Peyer's patch (tissue), 4 donors: ENCODE data around the gene LTBP3. TPM values are rescaled to one million over a fixed set of nuclear protein-coding genes. Genes with fewer than 3 reads are reported as not detected.

Source experiments
- DNase-seq, 3 donors: peaks; one replicate each; pipeline ENCODE4 v3.0.0-alpha.2; 2017 to 2019
- H3K27ac ChIP-seq, 4 donors: fragments of 200-600 bp; sonication (generic); one replicate each; pipeline ENCODE4 v1.5.1; 2016 to 2019
- H3K27me3 ChIP-seq, 2 donors: fragments of 200-600 bp; sonication (generic); one replicate each; pipeline ENCODE4 v1.5.1; 2019
- H3K36me3 ChIP-seq, 3 donors: fragments of 200-600 bp; sonication (generic); one replicate each; pipeline ENCODE4 v1.5.1; 2016 to 2019
- H3K4me1 ChIP-seq, 4 donors: fragments of 200-600 bp; sonication (generic); one replicate each; pipeline ENCODE4 v1.5.1; 2016 to 2019
- H3K4me3 ChIP-seq, 4 donors: fragments of 200-600 bp; sonication (generic); 1 replicate in 3 of 4; 2 replicates in 1 of 4; pipeline ENCODE4 v1.5.1; 2016 to 2019; ENCODE audit warnings: mild to moderate bottlenecking in 1 of 4
- H3K9me3 ChIP-seq, 4 donors: fragments of 200-600 bp; sonication (generic); one replicate each; pipeline ENCODE4 v1.5.1; 2016 to 2019; ENCODE audit warnings: mild to moderate bottlenecking in 1 of 4
- CTCF ChIP-seq, 6 experiments: fragments of 450-650 bp in 4 of 6; fragments of 200-600 bp in 2 of 6; sonication (generic) in 1 of 6; IDR thresholded peaks; one replicate each; pipeline ENCODE4 v1.5.1; 2017 to 2019; ENCODE audit warnings: antibody characterized with exemption in 6 of 6, mild to moderate bottlenecking in 3 of 6, moderate library complexity in 1 of 6
- POLR2A ChIP-seq, 2 donors: fragments of 450-650 bp; IDR thresholded peaks; one replicate each; pipeline ENCODE4 v1.5.1; 2017; ENCODE audit warnings: antibody characterized with exemption in 2 of 2, mild to moderate bottlenecking in 2 of 2, moderate library complexity in 2 of 2
- total RNA-seq, 4 donors: library from RNA; depleted of rRNA; stranded (reverse); fragments of >200 nt; gene quantifications; one replicate each; pipeline ENCODE4 v1.1.0, GENCODE V29; 2016

The LTBP3 gene
- total RNA-seq, 4 donors from 2014 or later, result 42.0 to 150 (median 88.3) TPM

- peaks cover 5 to 25% (median 13%) of the 10 kb centered on the region in 4 donors for H3K4me1 ChIP-seq
- peak; percentile 91 to 97 (median 96) for DNase-seq
- no peaks in the 10 kb centered on the region for H3K9me3 ChIP-seq
- H3K4me3 ChIP-seq, result peak overlapping the region; percentile 44 to 69 (median 61)
- TF ChIP-seq POLR2A (IDR thresholded peaks at IDR 0.05) (peak in 1 of 2 donors; percentile 21), CTCF (IDR thresholded peaks at IDR 0.05) (peak; percentile 85 to 96 (median 92))
- H3K27me3 ChIP-seq, result no peaks in the 10 kb centered on the region
- H3K27ac ChIP-seq, result peak overlapping the region; percentile 86 to 96 (median 93)
- peaks cover 0 to 46% (median 0%) of the 10 kb centered on the region in 3 donors for H3K36me3 ChIP-seq
Observed at GRCh38 chr11:65540290-65541092, 17.7 kb downstream of the LTBP3 start.

- Histone ChIP-seq H3K4me3 (peak overlapping the region; percentile 44 to 69 (median 61)), H3K27ac (peak overlapping the region; percentile 86 to 96 (median 93)), H3K36me3 (peaks cover 0 to 53% (median 0%) of the 10 kb centered on the region in 3 donors), H3K9me3 (no peaks in the 10 kb centered on the region), H3K4me1 (peaks cover 5 to 25% (median 13%) of the 10 kb centered on the region in 4 donors), H3K27me3 (no peaks in the 10 kb centered on the region)
- peak; percentile 73 to 91 (median 89) for DNase-seq
- TF ChIP-seq CTCF (IDR thresholded peaks at IDR 0.05) (no peak), POLR2A (IDR thresholded peaks at IDR 0.05) (peak; percentile 46 to 62)
Observed at GRCh38 chr11:65539744-65540289, 18.3 kb downstream of the LTBP3 start.

GRCh38 chr11:65538915-65539743, 19.0 kb downstream of the LTBP3 start:
- Histone ChIP-seq H3K27me3 (no peaks in the 10 kb centered on the region), H3K27ac (peak overlapping the region; percentile 86 to 96 (median 93)), H3K36me3 (peaks cover 0 to 55% (median 0%) of the 10 kb centered on the region in 3 donors), H3K4me1 (peaks cover 5 to 25% (median 13%) of the 10 kb centered on the region in 4 donors), H3K9me3 (no peaks in the 10 kb centered on the region), H3K4me3 (peak overlapping the region; percentile 44 to 69 (median 61))
- TF ChIP-seq CTCF (IDR thresholded peaks at IDR 0.05) (no peak), POLR2A (IDR thresholded peaks at IDR 0.05) (no peak)
- no peak for DNase-seq

DNA sequence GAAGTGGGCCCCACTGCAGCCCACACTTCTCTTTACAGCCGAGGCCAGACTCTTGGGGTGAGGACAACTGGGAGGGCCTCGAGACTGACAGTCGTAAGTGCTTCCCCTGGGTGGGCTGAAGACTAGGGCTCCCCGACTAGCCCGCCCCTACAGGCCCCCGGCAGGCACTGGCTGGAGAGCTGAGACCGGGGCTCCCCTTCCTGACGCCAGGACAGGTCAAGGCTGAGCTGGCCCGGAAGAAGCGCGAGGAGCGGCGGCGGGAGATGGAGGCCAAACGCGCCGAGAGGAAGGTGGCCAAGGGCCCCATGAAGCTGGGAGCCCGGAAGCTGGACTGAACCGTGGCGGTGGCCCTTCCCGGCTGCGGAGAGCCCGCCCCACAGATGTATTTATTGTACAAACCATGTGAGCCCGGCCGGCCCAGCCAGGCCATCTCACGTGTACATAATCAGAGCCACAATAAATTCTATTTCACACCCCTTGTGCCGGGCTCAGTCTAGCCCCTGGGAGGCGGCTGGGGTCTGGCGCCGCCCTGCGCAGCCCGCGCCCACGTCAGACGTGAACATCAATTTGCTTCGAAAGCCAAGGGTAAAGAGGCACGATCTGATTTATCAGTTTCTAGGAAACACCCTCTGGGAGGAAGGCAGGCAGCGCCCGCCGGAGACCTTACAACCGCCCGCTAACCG, 19.8 kb downstream of the LTBP3 start:
- H3K4me1 ChIP-seq, result peaks cover 5 to 25% (median 13%) of the 10 kb centered on the region in 4 donors
- peaks cover 0 to 52% (median 0%) of the 10 kb centered on the region in 3 donors for H3K36me3 ChIP-seq
- TF ChIP-seq POLR2A (IDR thresholded peaks at IDR 0.05), result no peak
- no peak for TF ChIP-seq CTCF (IDR thresholded peaks at IDR 0.05)
- DNase-seq, result no peak
- H3K9me3 ChIP-seq, result no peaks in the 10 kb centered on the region
- no peak overlapping the region for H3K27ac ChIP-seq
- no peaks in the 10 kb centered on the region for H3K27me3 ChIP-seq
- no peak overlapping the region for H3K4me3 ChIP-seq
